GM21619 (cell line): Measurements from ENCODE around the gene VSTM1.
"Not testable (repeated sequence)": the region's sequence is repeated elsewhere in the genome, so short reads cannot be mapped to it uniquely, and the experiment has no call there.

Experiments
- ATAC-seq: cut with Tn5 transposase; IDR thresholded peaks from one replicate; pipeline ENCODE4 v1.9.1; 2021; ENCODE audit not compliant: unreplicated experiment

VSTM1 gene, protein sequence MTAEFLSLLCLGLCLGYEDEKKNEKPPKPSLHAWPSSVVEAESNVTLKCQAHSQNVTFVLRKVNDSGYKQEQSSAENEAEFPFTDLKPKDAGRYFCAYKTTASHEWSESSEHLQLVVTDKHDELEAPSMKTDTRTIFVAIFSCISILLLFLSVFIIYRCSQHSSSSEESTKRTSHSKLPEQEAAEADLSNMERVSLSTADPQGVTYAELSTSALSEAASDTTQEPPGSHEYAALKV

DNA sequence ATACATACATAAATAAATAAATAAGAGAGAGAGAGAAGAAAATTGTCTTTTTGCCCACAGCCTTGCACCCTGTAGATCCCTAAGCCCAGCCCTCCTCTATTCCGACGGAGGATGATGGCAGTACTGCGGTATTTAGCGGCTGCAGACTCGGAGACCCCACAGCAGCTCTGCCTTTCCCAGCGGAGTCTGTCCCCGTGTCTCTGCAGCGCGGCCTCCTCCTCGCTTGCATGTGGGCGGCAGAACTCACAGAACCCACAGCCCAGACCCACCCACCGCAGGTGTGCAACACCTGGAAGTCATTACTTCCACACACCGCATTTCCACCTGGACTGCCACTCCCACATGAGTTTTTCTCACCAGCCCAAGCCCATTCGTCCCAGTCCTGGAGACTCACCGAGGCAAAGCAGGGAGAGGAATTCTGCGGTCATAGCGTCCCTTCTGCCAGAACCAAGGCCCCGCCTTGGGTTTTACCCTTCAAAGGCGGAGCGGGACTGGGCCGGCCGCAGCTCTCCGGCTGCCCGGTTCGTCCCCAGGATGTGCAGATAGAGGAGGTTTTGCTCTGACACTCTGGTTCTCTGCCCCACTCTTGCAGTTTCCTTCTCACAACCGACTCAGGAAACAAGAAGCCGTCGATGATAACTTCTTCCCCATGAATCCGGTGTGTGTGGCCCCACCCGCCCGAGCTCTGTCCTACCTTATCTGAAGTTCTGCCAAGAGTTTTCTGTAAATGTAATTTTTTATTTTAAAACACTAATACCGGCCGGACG lies at the start of gene VSTM1:
TSS of gene VSTM1 (minus strand) at position 548 of the 767 bp plus-strand sequence. CDS start at position 428, 120 bp downstream.
- no peak for ATAC-seq

DNA sequence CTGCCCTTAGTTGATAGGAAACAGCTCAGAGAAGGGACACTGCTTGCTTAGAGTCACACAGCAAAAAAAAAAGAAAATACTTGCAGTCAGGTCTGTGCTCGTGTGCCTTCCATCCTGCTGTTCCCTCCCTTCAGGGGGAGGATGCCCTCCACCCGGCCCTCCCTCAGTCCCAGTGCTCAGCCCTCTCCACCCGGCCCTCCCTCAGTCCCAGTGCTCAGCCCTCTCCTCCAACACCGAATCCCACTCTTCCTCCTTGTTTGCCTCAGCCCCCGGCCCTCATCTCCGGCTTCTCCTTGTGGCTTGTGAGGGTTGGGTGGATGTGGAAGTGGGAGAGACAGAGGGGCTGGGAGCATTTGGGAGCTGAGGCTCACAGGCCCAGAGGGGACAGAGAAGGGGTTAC lies 46.0 kb upstream of the VSTM1 start:
- ATAC-seq: no peak

DNA sequence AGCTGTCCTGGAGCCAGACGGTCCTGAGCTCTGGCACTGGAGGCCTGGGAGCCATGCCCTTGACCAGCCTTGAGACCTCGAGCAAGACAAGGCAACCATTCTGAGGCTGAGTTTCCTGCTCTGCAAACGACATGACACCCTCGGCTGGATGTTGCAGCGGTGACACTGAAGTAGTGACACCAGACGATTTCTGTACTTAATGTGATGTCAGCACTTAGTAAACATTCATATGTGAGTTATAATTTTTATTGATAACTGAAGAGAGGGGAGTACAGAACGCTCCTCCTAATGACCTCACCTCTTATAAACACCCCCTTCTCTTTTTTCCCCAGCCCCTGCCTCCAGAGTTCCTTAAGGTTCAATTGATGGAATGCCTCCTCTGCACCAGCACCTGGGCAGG lies 44.8 kb upstream of the VSTM1 start:
- no peak for ATAC-seq

DNA sequence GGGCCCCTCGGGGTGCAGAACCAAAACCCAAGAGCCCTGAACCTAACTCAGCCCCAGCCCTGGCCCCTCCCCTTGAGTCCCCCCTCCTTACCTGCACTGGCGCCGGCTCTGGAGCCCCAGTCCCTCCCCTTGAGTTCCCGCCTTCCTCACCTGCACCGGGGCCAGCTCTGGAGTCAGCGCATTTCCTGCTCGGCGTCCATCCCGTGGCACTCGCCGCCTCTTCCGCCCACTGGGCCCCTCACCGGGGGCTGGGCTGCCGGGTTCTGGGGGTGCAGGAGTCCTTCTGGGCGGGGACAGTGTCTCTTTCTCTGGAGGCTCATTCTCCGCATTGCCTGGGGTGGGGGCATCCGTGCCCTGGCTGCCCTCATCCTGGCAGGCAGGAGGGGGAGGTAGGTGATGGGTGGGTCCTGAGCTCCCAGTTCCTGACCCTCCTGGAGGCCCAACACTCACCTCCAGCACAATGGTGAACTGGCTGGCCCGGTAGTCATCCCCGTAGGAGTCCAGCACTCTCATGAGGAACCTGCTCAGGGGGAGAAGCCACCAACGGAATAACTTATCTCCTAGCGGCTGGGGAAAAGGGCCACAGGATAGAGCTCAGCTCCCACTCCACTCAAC lies 44.3 kb upstream of the VSTM1 start:
- ATAC-seq: no peak

DNA sequence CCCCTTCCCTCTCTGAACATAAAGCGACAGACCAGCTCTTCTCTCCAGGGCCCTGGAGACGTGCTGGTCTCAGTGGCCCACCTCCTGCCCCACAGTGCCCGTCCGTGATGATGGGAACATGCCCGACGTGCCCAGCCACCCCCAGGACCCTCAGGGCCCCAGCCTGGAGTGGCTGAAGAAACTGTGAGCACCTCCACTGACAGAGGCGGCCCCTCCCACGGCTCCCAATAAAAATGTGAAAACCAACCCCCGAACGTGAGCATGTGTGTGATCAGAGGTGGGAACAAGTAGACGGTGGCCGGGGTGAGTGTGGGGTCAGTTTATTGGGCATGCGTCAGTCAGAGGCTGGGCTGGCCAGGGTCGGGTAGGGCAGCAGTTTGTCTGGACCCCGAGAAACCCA lies 43.0 kb upstream of the VSTM1 start:
- ATAC-seq: no peak

DNA sequence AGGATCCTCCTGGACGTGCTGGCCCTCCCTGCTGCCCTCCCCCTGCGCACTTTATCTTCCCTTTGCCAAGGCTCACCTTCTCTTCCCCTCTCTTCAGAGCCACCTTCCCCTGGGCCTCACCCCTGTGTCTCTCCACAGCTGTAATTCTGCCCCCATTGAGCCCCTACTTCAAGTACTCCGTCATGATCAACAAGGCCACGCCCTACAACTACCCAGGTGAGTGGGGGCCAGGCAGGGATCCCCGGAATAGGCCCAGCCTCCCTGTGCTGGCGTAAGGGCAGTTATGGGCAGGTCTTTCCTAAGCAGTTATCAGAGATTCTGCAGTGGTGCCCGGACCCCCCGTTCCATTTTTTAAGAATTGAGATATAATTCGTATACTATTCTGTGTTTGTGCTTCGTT lies 42.1 kb upstream of the VSTM1 start:
- ATAC-seq: no peak

DNA sequence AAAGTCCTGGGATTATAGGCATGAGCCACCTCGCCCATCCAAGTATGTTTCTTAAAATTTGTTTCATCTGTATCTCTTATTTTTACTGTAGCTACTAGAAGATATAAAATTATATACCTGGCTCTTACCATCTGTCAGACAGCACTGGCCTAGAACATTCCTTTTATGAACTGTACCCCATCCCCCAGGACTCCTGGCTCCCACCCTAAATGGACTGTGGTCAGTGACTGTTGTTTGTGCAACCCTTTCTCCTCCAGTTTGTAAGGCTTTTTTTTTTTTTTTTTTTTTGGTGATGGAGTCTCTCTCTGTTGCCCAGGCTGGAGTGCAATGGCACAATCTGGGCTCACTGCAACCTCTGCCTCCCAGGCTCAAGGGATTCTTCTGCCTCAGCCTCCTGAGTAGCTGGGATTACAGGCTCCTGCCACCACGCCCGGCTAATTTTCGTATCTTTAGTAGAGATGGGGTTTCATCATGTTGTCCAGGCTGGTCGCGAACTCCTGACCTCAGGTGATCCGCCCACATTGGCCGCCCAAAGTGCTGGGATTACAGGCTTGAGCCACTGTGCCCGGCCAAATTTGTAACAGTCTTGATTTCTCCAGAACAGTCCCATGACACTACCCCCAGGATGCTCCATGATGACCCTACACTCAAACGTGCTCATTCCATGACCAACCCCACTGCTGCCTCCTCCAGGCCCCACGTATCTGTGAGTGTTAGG lies 41.5 kb upstream of the VSTM1 start:
- ATAC-seq: no peak

DNA sequence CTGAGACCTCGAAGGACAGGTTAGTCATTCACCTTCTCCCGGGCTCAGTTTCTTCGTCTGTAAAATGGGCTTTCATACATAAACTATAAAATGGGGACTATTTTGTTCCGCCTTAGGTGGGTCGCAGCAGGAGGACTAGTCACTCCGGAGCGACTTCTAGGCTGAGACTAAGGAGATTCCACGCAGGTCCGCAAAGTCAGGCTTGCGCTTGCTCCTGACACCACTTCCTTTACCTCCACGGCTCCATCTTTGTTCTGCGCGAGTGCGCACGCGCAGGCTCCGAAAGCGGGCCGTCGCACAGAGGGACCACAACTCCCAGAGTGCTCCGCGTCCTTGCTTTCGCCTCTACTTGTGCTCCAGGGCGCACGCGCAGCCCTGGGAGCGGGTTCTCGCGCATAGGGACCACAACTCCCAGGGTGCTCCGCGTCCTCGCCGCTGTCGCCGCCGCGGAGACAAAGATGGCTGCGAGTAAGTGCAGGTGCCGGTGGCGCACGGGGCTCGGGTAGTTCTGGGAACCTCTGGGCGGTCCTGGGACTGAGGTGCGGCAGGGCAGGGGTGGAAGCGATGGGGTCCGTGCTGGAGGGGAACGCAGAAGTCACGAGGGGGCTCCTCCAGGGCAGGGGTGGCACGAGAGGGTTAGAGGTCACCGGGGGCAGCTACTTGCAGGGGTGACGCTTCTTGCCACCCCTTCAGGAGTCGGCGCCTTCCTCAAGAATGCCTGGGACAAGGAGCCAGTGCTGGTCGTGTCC lies 38.9 kb upstream of the VSTM1 start, which contains the start of gene NDUFA3:
TSS of gene NDUFA3 (plus strand) at position 435 of the 749 bp plus-strand sequence. CDS start at position 459, 24 bp downstream.
- ATAC-seq: peak; percentile 95

DNA sequence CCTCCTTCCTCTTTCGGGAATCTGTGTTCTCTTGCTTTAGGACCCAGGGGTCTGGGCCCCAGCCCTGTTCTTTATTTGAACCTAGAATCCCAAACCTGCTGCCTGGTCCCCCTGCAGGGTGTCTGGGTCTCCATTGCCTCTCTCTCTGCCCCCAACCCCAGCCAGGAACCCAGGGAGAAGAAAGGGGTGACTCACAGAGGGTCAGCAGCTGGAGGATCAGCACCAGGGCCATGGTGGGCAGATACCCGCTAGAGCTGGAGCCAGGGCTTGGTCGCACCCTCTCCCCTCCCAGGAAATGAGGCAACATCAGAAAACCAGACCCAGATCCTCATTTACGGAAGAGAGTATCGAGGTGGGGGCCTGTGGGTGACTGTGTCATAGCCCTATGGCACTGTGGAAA lies 36.9 kb upstream of the VSTM1 start, which contains the start of gene OSCAR:
TSS of gene OSCAR (minus strand) at position 243 of the 400 bp plus-strand sequence. CDS start at position 232, 11 bp downstream.
- no peak for ATAC-seq

DNA sequence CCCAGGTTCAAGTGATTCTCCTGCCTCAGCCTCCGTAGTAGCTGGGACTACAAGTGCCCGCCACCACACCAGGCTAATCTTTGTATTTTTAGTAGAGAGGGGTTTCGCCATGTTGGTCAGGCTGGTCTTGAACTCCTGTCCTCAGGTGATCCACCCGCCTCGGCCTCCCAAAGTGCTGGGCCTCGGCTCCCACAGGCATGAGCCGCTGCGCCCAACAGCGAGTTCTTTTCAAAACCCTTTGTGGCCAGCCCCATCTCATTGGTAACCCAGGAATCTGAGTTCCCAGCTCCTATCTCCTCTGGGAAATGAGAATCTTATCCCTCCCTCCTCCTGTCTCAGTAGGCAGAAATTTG lies 36.2 kb upstream of the VSTM1 start:
- ATAC-seq: not testable (repeated sequence)

DNA sequence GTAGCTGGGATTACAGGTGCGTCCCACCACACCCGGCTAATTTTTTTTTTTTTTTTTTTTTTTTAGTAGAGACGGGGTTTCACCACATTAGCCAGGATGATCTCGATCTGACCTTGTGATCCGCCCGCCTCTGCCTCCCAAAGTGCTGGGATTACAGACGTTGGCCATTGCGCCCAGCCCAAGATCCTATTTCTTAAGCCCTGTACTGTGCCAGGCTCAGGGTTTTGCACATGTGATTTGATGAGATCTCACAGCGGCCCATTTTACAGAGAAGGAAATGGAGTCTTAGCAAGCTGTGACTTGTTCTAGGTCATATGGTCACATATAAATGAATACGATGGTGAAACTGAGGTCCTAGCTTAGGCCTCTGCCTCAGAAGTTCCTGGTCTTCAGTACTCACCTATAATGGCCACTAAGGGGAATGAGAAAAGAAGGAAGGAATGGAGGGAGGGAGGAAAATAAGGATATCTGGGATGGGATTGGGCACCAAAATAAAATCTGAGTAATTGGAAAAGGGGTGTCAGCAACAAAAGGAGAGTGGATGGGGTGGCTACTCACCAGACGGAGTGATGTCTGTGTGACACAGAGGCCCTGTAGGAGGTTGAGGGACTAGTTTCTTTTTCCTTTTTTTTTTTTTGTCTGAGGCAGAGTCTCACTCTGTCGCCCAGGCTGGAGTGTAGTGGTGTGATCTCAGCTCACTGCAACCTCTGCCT lies 35.6 kb upstream of the VSTM1 start:
- no peak for ATAC-seq

DNA sequence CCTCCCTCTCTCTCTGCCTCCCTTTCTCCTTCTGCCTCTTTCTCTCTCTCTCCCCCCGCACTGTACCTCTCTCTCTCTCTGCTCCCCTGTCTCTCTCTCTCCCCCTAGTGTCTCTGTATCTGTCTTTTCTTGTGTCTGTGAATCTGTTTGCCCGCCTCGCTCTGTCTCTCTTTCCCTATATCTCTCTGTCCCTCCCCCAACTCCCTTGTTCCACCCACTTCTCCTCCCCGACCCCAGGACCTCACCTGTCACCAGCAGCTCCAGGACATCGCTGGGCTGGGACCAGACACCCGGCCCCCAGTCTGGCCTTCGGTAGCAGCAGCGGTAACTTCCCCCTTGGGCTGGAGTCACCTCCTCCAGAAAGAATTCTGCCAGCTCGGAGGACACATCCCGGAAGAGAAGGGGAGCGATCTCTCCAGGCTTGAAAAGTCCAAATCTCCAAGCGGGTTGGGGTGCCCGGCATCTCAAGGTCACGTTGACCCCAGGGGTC lies 33.0 kb upstream of the VSTM1 start:
- no peak for ATAC-seq

DNA sequence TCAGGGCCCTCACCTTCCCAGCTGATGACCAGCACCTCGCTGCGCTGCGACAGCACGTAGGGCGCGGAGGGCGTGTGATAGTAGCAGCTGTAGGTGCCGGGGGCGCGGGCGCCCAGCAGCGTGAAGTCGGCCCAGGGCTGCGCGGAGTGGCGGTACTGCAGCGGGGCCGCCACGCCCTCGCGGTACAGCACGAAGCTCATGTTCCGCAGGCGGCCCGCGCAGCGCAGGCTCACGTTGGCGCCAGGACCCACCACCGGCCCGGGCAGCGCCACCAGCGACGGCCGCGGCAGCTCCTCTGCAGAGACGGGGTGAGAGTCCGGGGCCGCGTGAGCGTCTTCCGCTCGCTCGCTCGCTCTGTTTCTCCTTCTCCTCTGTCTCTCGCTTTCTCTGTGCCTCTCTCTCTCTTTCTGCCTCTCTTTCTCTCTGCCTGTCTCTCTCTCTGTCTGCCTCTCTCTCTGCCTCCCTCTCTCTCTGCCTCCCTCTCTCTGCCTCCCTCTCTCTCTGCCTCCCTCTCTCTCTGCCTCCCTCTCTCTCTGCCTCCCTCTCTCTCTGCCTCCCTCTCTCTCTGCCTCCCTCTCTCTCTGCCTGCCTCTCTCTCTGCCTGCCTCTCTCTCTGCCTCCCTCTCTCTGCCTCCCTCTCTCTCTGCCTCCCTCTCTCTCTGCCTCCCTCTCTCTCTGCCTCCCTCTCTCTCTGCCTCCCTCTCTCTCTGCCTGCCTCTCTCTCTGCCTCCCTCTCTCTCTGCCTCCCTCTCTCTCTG lies 32.3 kb upstream of the VSTM1 start:
- not testable (repeated sequence) for ATAC-seq

DNA sequence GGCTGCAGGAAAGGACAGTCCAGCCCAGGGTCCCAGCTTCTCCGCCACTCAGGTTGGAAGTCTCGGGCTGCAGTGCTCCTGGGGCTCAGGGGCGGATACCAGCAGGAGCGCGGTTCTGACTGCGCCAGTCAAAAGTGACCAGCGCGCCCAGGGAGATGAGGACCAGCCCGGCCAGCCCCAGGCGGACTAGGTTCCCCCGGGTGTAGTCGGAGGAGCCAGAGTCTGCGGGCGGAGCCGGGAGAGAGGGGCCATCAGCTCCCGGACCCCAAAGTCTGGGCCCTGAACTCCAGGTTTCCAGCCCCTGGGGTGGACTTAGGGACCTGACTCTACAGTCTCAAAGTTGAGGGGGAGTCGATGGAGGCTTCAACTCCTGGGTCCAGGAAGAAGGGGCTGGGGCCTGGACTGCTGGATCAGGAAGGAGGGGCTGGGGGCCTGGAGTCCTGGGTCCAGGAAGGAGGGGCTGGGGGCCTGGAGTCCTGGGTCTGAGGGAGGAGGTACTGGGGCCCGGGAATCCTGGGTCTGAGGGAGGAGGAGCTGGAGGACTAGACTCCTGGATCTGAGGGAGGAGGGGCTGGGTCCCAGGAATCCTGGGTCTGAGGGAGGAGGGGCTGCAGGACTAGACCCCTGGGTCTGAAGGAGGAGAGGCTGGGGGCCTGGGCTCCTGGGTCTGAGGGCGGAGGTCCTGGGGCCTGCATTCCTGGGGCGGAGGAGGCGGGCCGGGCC lies 31.6 kb upstream of the VSTM1 start:
- ATAC-seq: no peak

DNA sequence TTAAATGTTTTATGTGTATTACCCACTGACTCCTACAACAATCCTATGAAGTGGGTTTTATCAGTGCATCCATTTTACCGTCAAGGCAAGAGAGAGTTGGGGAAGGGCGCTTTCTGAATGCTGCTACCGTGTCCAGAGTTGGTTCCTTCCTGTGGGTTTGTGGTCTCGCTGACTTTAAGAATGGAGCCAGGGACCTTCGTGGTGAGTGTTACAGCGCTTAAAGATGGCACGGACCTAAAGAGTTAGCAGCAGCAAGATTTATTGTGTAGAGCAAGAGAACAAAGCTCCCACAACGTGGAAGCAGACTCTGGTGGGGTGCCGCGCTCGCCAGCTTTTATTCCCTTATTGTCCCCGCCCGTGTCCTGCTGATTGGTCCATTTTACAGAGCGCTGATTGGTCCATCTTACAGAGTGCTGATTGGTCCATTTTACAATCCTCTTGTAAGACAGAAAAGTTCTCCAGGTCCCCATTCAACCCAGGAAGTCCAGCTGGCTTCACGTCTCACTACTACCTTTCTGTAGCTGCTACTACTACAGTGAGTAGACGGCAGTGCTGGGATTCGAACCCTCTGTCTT lies 30.8 kb upstream of the VSTM1 start:
- no peak for ATAC-seq

DNA sequence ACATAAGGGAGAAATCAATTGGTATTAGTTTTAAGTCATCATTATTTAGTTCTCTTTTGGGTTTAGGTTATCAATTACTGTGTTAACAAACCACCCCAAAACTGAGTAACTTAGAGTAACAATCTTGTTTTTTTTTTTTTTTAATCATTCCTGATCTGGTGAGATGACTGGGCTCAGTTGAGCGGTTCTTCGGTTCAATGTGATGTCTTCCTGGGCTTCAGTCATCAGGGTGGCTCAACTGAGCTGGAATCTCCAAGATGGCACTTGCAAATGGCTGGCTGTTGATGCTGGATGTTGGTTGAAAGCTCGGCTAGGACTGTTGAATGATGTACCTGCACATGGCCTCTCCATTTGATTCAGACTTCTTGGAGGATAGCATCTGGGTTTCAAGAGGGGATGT lies 20.7 kb upstream of the VSTM1 start:
- no peak for ATAC-seq

DNA sequence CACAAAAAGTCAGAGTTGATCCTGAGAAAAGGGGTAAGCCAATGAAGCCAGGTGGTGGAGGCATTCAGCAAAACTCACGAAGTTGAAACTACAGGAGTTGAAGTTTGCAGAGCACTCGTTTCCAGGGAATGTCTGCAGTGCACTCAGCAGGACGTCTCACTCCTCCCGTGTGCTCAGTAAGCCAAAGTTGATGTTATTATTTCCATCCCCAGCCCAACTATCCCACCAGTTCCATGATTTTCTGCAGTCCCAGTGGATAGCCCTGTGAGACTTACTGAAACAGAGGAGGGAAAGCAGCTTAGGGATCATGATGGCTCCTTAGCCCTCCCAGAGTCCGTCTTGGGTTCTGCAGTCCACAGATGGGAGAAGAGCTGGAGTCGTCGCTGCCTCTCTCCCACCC lies 17.3 kb upstream of the VSTM1 start, which contains the start of gene TARM1:
TSS of gene TARM1 (minus strand) at position 334 of the 400 bp plus-strand sequence. CDS start at position 309, 25 bp downstream.
- ATAC-seq: no peak

DNA sequence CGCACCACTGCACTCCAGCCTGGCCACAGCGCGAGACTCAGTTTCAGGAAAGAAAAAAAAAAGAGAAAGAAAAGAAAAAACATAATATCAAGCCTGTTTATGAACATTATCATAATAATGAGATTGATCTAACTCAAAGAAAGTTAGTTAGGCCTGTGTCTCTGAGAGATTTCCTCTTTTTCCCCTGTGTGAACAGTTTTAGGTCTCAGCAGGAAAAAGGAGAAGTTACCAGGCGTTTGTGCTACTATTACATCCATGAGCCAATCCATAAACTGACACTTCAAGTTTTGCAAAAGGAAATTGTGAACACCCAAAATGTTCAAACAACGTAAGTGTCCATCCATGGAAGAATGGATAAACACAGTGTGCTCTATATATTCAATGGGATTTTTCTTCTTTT lies 13.6 kb upstream of the VSTM1 start:
- no peak for ATAC-seq
